Subcutaneous abdominal adipose tissue (tissue), 5 donors: ENCODE data around the gene CALN1.

Experiments
- H3K27ac ChIP-seq: one replicate; pipeline ENCODE4 v1.7.0; 2013; ENCODE audit warnings: low read depth, mild to moderate bottlenecking, inconsistent platforms, low read length, moderate library complexity
- H3K27me3 ChIP-seq, 5 donors: one replicate each; pipeline ENCODE4 v1.7.0; 2013; ENCODE audit warnings: low read length in 5 of 5, inconsistent platforms in 1 of 5; ENCODE audit not compliant: control insufficient read depth in 5 of 5, insufficient read depth in 4 of 5
- H3K36me3 ChIP-seq, 5 donors: one replicate each; pipeline ENCODE4 v1.7.0; 2013; ENCODE audit warnings: low read length in 5 of 5; ENCODE audit not compliant: control insufficient read depth in 5 of 5, insufficient read depth in 5 of 5
- H3K4me1 ChIP-seq, 5 donors: one replicate each; pipeline ENCODE4 v1.7.0; 2013; ENCODE audit warnings: low read length in 5 of 5, mild to moderate bottlenecking in 3 of 5, moderate library complexity in 1 of 5; ENCODE audit not compliant: control insufficient read depth in 5 of 5, insufficient read depth in 5 of 5
- H3K4me3 ChIP-seq, 5 donors: one replicate each; pipeline ENCODE4 v1.7.0; 2013; ENCODE audit warnings: low read length in 5 of 5, low read depth in 1 of 5
- H3K9ac ChIP-seq, 5 donors: one replicate each; pipeline ENCODE4 v1.7.0; 2013; ENCODE audit warnings: low read length in 5 of 5, mild to moderate bottlenecking in 4 of 5, moderate library complexity in 3 of 5
- H3K9me3 ChIP-seq, 5 donors: one replicate each; pipeline ENCODE4 v1.7.0; 2013; ENCODE audit warnings: low read length in 5 of 5; ENCODE audit not compliant: control insufficient read depth in 5 of 5
- donor health status: healthy.
- donor health status: healthy.
- donor health status: healthy.
- donor health status: healthy.
- donor health status: healthy.

Gene CALN1

GRCh38 chr7:71883415-71883814 is 528.7 kb downstream of the CALN1 start:
- no peaks in the 10 kb centered on the region for H3K36me3 ChIP-seq
- H3K4me3 ChIP-seq: no peak overlapping the region
- H3K4me1 ChIP-seq: no peaks in the 10 kb centered on the region
- H3K27me3 ChIP-seq: no peaks in the 10 kb centered on the region
- H3K27ac ChIP-seq: no peak overlapping the region
- H3K9ac ChIP-seq: no peak overlapping the region
- H3K9me3 ChIP-seq: peaks cover 0 to 23% (median 16%) of the 10 kb centered on the region in 5 donors

- Histone ChIP-seq H3K27ac (no peak overlapping the region), H3K9me3 (peaks cover 0 to 10% (median 8%) of the 10 kb centered on the region in 5 donors)
Measured at GRCh38 chr7:71871446-71871845, 540.7 kb downstream of the CALN1 start.

GRCh38 chr7:71870812-71871211 is 541.3 kb downstream of the CALN1 start:
- Histone ChIP-seq H3K36me3 (no peaks in the 10 kb centered on the region), H3K4me1 (peaks cover 0 to 4% (median 0%) of the 10 kb centered on the region in 5 donors), H3K9me3 (peaks cover 0 to 5% (median 1%) of the 10 kb centered on the region in 5 donors), H3K27ac (no peak overlapping the region), H3K9ac (no peak overlapping the region), H3K4me3 (no peak overlapping the region), H3K27me3 (no peaks in the 10 kb centered on the region)

More at GRCh38 chr7:71871446-71871845, 540.7 kb downstream of the CALN1 start:
- Histone ChIP-seq H3K27me3 (no peaks in the 10 kb centered on the region), H3K36me3 (no peaks in the 10 kb centered on the region), H3K4me1 (peaks cover 0 to 4% (median 0%) of the 10 kb centered on the region in 5 donors), H3K4me3 (no peak overlapping the region), H3K9ac (no peak overlapping the region)

GRCh38 chr7:71868797-71869196 is 543.3 kb downstream of the CALN1 start:
- H3K4me1 ChIP-seq: no peaks in the 10 kb centered on the region
- H3K9me3 ChIP-seq: no peaks in the 10 kb centered on the region

GRCh38 chr7:71867626-71868025 is 544.5 kb downstream of the CALN1 start:
- Histone ChIP-seq H3K36me3 (no peaks in the 10 kb centered on the region), H3K9ac (no peak overlapping the region), H3K27ac (no peak overlapping the region), H3K4me3 (no peak overlapping the region), H3K27me3 (no peaks in the 10 kb centered on the region), H3K4me1 (no peaks in the 10 kb centered on the region), H3K9me3 (no peaks in the 10 kb centered on the region)

More at GRCh38 chr7:71868797-71869196, 543.3 kb downstream of the CALN1 start:
- Histone ChIP-seq H3K27ac (no peak overlapping the region), H3K4me3 (no peak overlapping the region), H3K36me3 (no peaks in the 10 kb centered on the region), H3K9ac (no peak overlapping the region), H3K27me3 (no peaks in the 10 kb centered on the region)

GRCh38 chr7:71865172-71865571 is 547.0 kb downstream of the CALN1 start:
- no peaks in the 10 kb centered on the region for H3K9me3 ChIP-seq
- no peaks in the 10 kb centered on the region for H3K4me1 ChIP-seq
- H3K4me3 ChIP-seq: no peak overlapping the region
- H3K9ac ChIP-seq: no peak overlapping the region
- no peaks in the 10 kb centered on the region for H3K36me3 ChIP-seq
- no peak overlapping the region for H3K27ac ChIP-seq
- H3K27me3 ChIP-seq: no peaks in the 10 kb centered on the region

GRCh38 chr7:71864130-71864529 is 548.0 kb downstream of the CALN1 start:
- Histone ChIP-seq H3K9ac (no peak overlapping the region), H3K36me3 (no peaks in the 10 kb centered on the region), H3K4me1 (no peaks in the 10 kb centered on the region), H3K4me3 (no peak overlapping the region), H3K27me3 (no peaks in the 10 kb centered on the region), H3K9me3 (no peaks in the 10 kb centered on the region), H3K27ac (no peak overlapping the region)

- H3K27me3 ChIP-seq: no peaks in the 10 kb centered on the region
- no peak overlapping the region for H3K9ac ChIP-seq
- H3K4me1 ChIP-seq: no peaks in the 10 kb centered on the region
- H3K36me3 ChIP-seq: no peaks in the 10 kb centered on the region
- H3K9me3 ChIP-seq: no peaks in the 10 kb centered on the region
- H3K4me3 ChIP-seq: no peak overlapping the region
- no peak overlapping the region for H3K27ac ChIP-seq
Measured at GRCh38 chr7:71860572-71860971, 551.6 kb downstream of the CALN1 start.

- Histone ChIP-seq H3K9me3 (no peaks in the 10 kb centered on the region), H3K27ac (no peak overlapping the region), H3K4me3 (no peak overlapping the region), H3K4me1 (no peaks in the 10 kb centered on the region), H3K27me3 (no peaks in the 10 kb centered on the region), H3K36me3 (no peaks in the 10 kb centered on the region), H3K9ac (no peak overlapping the region)
Measured at GRCh38 chr7:71857338-71857737, 554.8 kb downstream of the CALN1 start.

GRCh38 chr7:71854546-71855397 is 557.4 kb downstream of the CALN1 start:
- Histone ChIP-seq H3K4me1 (no peaks in the 10 kb centered on the region), H3K9ac (no peak overlapping the region), H3K36me3 (no peaks in the 10 kb centered on the region), H3K27ac (no peak overlapping the region), H3K27me3 (no peaks in the 10 kb centered on the region), H3K4me3 (no peak overlapping the region), H3K9me3 (no peaks in the 10 kb centered on the region)
